ENCODE data around the gene UNC79. TPM values are rescaled to one million over a fixed set of nuclear protein-coding genes. Genes with fewer than 3 reads are reported as not detected.
"Not testable (repeated sequence)": the region's sequence is repeated elsewhere in the genome, so short reads cannot be mapped to it uniquely, and the experiment has no call there.

UNC79 gene
- total RNA-seq, 1 donor from 2014 or later, result not detected

DNA sequence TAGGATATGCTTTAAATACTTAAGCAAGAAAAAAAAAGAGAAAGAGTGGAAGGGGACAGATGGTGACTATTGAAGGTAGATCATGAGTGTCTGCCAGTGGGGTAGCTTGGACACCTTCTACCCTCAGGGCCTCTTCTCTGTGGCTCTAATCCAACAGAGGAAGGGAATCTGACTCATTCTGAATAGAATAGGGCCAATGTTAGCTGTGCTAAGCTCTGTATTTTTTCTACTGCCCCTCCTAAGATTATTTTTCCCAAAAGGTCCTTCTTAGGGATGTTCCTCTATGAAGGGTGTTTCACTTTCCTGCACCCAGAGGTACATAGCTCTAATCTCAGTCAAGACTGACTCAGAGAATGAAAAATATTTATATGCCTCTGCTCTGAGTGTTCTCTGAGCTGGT is 25.6 kb downstream of the UNC79 start:
- H3K27me3 Mint-ChIP-seq (ENCODE audit: low read depth), result peaks cover 5% of the 10 kb centered on the region
- H3K36me3 Mint-ChIP-seq (ENCODE audit: low read depth), result no peaks in the 10 kb centered on the region
- intact Hi-C loops (cut with micrococcal nuclease), result no loop called here
- H3K4me3 Mint-ChIP-seq (ENCODE audit: low read depth), result no peak overlapping the region
- no peak overlapping the region for H3K27ac Mint-ChIP-seq
- no peaks in the 10 kb centered on the region for H3K4me1 Mint-ChIP-seq (ENCODE audit: low read depth)
- DNase-seq (ENCODE audit: low spot score), result no peak
- no peaks in the 10 kb centered on the region for H3K9me3 Mint-ChIP-seq

DNA sequence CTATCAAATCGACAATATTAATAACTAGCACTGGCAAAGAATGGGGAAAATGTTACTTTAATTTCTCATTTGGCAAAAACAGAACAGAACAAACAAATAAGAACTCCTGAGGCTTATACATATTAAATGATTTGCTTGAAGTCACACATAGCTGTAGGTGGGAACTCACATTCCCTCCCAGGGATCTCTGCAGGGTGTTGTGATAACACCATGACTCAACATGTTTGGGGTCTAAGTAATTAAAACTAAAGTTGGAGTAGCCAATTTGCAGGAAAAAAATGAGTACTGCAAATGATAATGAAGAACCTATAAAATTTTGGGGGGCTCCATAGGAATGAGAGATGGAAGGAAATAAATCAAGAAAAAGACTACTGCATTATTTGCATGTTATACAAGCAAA is 27.5 kb downstream of the UNC79 start:
- DNase-seq (ENCODE audit: low spot score), result no peak
- Mint-ChIP-seq H3K9me3 (no peaks in the 10 kb centered on the region), H3K27ac (no peak overlapping the region), H3K36me3 (ENCODE audit: low read depth) (no peaks in the 10 kb centered on the region), H3K27me3 (ENCODE audit: low read depth) (peaks cover 5% of the 10 kb centered on the region), H3K4me3 (ENCODE audit: low read depth) (no peak overlapping the region), H3K4me1 (ENCODE audit: low read depth) (no peaks in the 10 kb centered on the region)
- intact Hi-C loops (cut with micrococcal nuclease), result no loop called here

DNA sequence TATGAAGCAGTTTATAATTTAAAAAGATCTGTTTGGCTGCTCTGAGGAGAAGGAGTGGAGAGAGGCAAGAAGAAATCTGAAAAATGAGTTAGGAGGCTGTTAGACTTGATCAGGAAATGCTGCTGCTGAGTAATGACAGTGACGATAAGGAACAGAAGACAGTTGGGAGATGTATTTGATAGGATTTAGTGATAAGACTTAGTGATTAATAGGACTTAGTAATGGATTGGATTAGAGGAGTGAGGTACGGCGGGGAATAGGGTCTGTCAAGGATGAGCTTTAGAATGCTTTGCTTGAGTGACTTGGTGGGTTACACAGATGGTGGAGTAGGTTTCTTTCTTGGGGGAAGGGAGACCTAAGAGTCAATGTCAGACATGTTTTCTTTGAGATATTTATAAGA is 31.7 kb downstream of the UNC79 start:
- Mint-ChIP-seq H3K27ac (no peak overlapping the region), H3K9me3 (no peaks in the 10 kb centered on the region)

DNA sequence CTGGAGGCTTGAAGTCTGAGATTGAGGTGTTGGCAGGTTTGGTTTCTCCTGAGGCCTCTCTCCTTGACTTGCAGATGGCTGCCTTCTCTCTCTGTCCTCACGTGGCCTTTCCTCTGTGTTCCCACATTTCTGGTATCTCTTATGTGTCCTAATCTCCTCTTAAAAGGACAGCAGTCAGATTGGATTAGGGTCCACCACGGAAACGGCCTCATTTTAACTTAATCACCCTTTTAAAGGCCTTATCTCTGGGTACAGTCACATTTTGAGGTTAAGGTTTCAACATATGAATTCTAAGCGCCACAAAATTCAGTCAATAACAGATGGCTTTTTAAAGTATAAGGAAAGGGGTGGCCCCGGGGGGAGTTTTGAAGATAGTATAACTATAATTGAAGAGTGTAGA is 33.5 kb downstream of the UNC79 start:
- Mint-ChIP-seq H3K9me3 (no peaks in the 10 kb centered on the region), H3K27me3 (ENCODE audit: low read depth) (peaks cover 3% of the 10 kb centered on the region), H3K36me3 (ENCODE audit: low read depth) (no peaks in the 10 kb centered on the region), H3K27ac (no peak overlapping the region), H3K4me1 (ENCODE audit: low read depth) (no peaks in the 10 kb centered on the region), H3K4me3 (ENCODE audit: low read depth) (no peak overlapping the region)
- intact Hi-C loops (cut with micrococcal nuclease), result no loop called here
- no peak for DNase-seq (ENCODE audit: low spot score)

More for the DNA sequence above, 31.7 kb downstream of the UNC79 start:
- Mint-ChIP-seq H3K4me1 (ENCODE audit: low read depth) (no peaks in the 10 kb centered on the region), H3K36me3 (ENCODE audit: low read depth) (no peaks in the 10 kb centered on the region), H3K27me3 (ENCODE audit: low read depth) (peaks cover 3% of the 10 kb centered on the region), H3K4me3 (ENCODE audit: low read depth) (no peak overlapping the region)
- no peak for DNase-seq (ENCODE audit: low spot score)
- intact Hi-C loops (cut with micrococcal nuclease), result no loop called here

DNA sequence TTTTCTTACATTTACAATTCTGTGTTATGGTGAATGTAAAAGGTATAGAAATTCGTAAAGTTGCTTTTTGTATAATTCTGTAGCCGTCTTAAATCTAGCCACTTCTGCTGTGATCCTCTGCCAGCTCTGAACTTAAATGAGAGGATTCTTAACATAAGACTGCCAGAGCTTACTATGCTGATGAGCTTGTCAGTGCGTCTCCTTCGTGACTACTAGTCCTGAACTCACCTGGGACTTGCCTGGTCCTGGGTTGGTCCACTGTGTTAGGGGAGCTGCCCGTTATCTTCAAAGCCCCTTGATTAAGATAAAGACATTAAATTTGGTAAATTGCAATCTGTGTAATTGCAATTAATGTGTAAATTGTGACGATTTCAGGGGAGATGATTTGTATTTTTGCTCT is 44.7 kb downstream of the UNC79 start:
- DNase-seq (ENCODE audit: low spot score), result no peak
- Mint-ChIP-seq H3K27me3 (ENCODE audit: low read depth) (peaks cover 11% of the 10 kb centered on the region), H3K9me3 (no peaks in the 10 kb centered on the region), H3K4me3 (ENCODE audit: low read depth) (no peak overlapping the region), H3K4me1 (ENCODE audit: low read depth) (no peaks in the 10 kb centered on the region), H3K36me3 (ENCODE audit: low read depth) (no peaks in the 10 kb centered on the region), H3K27ac (no peak overlapping the region)
- intact Hi-C loops (cut with micrococcal nuclease), result no loop called here

GRCh38 chr14:93476305-93476704 is 45.6 kb downstream of the UNC79 start:
- intact Hi-C loops (cut with micrococcal nuclease), result no loop called here
- Mint-ChIP-seq H3K36me3 (ENCODE audit: low read depth) (no peaks in the 10 kb centered on the region), H3K27ac (no peak overlapping the region), H3K4me3 (ENCODE audit: low read depth) (no peak overlapping the region), H3K27me3 (ENCODE audit: low read depth) (peaks cover 9% of the 10 kb centered on the region), H3K9me3 (no peaks in the 10 kb centered on the region), H3K4me1 (ENCODE audit: low read depth) (no peaks in the 10 kb centered on the region)
- no peak for DNase-seq (ENCODE audit: low spot score)

DNA sequence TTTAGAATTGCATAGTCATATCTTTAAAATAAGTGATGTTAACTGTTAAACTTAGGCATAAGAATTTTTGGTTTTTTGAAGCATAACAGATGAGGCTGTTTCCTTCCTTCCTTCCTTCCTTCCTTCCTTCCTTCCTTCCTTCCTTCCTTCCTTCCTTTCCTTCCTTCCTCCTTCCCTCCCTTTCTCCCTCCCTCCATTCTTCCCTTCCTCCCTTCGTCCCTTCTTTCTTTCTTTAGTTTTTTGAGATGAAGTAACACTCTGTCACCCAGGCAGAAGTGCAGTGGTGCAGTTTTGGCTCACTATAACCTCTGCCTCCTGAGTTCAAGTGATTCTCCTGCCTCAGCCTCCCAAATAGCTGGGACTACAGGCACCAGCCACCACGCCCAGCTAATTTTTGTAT is 48.3 kb downstream of the UNC79 start:
- H3K27ac Mint-ChIP-seq; H3K4me1 Mint-ChIP-seq (ENCODE audit: low read depth); H3K9me3 Mint-ChIP-seq; H3K4me3 Mint-ChIP-seq (ENCODE audit: low read depth); H3K36me3 Mint-ChIP-seq (ENCODE audit: low read depth); H3K27me3 Mint-ChIP-seq (ENCODE audit: low read depth); intact Hi-C loops (cut with micrococcal nuclease); DNase-seq (ENCODE audit: low spot score): not testable (repeated sequence)

DNA sequence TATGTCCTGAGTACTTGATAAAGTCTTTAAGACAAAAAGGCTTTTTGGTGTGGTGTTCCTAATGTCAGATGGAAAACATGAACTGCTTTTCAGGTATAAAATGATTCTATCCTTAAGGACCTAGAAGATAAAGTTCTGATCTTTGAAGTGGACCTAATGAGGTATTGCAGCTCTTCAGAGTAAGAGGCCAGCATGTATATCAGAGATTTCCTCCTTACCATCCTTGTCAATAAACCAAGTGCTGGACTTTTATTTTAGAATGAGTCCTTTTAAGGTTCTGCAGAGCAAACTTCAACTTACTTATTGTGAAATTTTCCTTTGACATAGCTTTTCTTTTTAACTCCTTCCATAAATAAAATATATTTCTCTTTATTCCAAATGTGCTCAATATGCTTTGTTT is 50.1 kb downstream of the UNC79 start:
- no peaks in the 10 kb centered on the region for H3K27me3 Mint-ChIP-seq (ENCODE audit: low read depth)
- no peak overlapping the region for H3K4me3 Mint-ChIP-seq (ENCODE audit: low read depth)
- no peaks in the 10 kb centered on the region for H3K36me3 Mint-ChIP-seq (ENCODE audit: low read depth)
- no peak for DNase-seq (ENCODE audit: low spot score)
- H3K4me1 Mint-ChIP-seq (ENCODE audit: low read depth), result no peaks in the 10 kb centered on the region
- H3K27ac Mint-ChIP-seq, result no peak overlapping the region
- intact Hi-C loops (cut with micrococcal nuclease), result no loop called here
- H3K9me3 Mint-ChIP-seq, result no peaks in the 10 kb centered on the region

GRCh38 chr14:93481758-93482157 is 51.0 kb downstream of the UNC79 start:
- no peaks in the 10 kb centered on the region for H3K9me3 Mint-ChIP-seq
- intact Hi-C loops (cut with micrococcal nuclease), result no loop called here
- no peaks in the 10 kb centered on the region for H3K27me3 Mint-ChIP-seq (ENCODE audit: low read depth)
- H3K4me3 Mint-ChIP-seq (ENCODE audit: low read depth), result no peak overlapping the region
- no peaks in the 10 kb centered on the region for H3K4me1 Mint-ChIP-seq (ENCODE audit: low read depth)
- H3K36me3 Mint-ChIP-seq (ENCODE audit: low read depth), result no peaks in the 10 kb centered on the region
- DNase-seq (ENCODE audit: low spot score), result no peak
- no peak overlapping the region for H3K27ac Mint-ChIP-seq

DNA sequence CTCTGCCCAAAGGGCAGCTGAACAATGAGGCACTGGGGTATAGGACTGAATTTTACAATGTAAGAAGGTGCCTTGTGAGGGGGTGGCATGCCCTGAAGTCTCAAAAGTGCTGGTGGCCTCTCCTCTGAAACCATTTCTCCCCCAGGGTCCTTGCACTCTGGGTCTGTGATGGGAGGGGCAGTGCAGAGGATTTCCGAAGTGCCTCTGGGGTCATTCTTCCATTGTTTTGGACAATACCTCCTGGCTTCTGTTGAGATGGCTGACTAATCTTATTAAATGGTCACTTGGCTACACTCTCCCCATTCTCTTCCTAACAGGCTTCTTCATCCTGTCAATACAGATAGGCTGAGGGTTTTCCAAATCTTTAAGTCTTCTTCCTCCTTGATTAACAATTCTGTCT is 59.3 kb downstream of the UNC79 start:
- intact Hi-C loops (cut with micrococcal nuclease), result no loop called here
- H3K27ac Mint-ChIP-seq, result no peak overlapping the region
- H3K4me1 Mint-ChIP-seq (ENCODE audit: low read depth), result no peaks in the 10 kb centered on the region
- no peak for DNase-seq (ENCODE audit: low spot score)
- H3K36me3 Mint-ChIP-seq (ENCODE audit: low read depth), result no peaks in the 10 kb centered on the region
- H3K27me3 Mint-ChIP-seq (ENCODE audit: low read depth), result no peaks in the 10 kb centered on the region
- H3K9me3 Mint-ChIP-seq, result no peaks in the 10 kb centered on the region
- H3K4me3 Mint-ChIP-seq (ENCODE audit: low read depth), result no peak overlapping the region

- Mint-ChIP-seq H3K36me3 (ENCODE audit: low read depth) (no peaks in the 10 kb centered on the region), H3K27me3 (ENCODE audit: low read depth) (no peaks in the 10 kb centered on the region), H3K27ac (no peak overlapping the region), H3K9me3 (no peaks in the 10 kb centered on the region), H3K4me3 (ENCODE audit: low read depth) (no peak overlapping the region), H3K4me1 (ENCODE audit: low read depth) (no peaks in the 10 kb centered on the region)
- intact Hi-C loops (cut with micrococcal nuclease), result no loop called here
- no peak for DNase-seq (ENCODE audit: low spot score)
These were observed 62.3 kb downstream of the UNC79 start for GRCh38 chr14:93493054-93493453.

DNA sequence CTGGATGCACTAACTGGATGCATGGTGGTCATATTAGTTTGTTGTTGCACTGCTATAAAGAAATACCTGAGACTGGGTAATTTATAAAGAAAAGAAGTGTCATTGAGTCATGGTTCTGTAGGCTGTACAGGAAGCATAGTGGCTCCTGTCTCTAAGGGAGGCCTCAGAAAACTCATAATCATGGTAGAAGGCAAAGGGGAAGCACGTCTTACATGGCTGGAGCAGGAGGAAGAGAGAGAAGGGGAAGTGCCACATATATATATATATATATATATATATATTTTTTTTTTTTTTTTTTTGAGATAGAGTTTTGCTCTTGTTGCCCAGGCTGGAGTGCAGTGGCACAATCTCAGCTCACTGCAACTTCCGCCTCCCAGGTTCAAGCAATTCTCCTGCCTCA is 62.9 kb downstream of the UNC79 start:
- DNase-seq (ENCODE audit: low spot score); H3K4me3 Mint-ChIP-seq (ENCODE audit: low read depth); H3K4me1 Mint-ChIP-seq (ENCODE audit: low read depth): not testable (repeated sequence)

GRCh38 chr14:93496856-93497741 is 66.4 kb downstream of the UNC79 start:
- DNase-seq (ENCODE audit: low spot score), result no peak
- Mint-ChIP-seq H3K9me3 (no peaks in the 10 kb centered on the region), H3K36me3 (ENCODE audit: low read depth) (no peaks in the 10 kb centered on the region), H3K4me3 (ENCODE audit: low read depth) (no peak overlapping the region), H3K27me3 (ENCODE audit: low read depth) (no peaks in the 10 kb centered on the region), H3K4me1 (ENCODE audit: low read depth) (no peaks in the 10 kb centered on the region), H3K27ac (no peak overlapping the region)
- intact Hi-C loops (cut with micrococcal nuclease), result no loop called here

More for the DNA sequence above, 62.9 kb downstream of the UNC79 start:
- H3K27ac Mint-ChIP-seq; H3K27me3 Mint-ChIP-seq (ENCODE audit: low read depth); intact Hi-C loops (cut with micrococcal nuclease); H3K36me3 Mint-ChIP-seq (ENCODE audit: low read depth); H3K9me3 Mint-ChIP-seq: not testable (repeated sequence)

Measured in activated T-helper 2 cell treated with anti-CD3 and anti-CD28 coated beads, Interferon-gamma antibody, Interleukin-2, Interleukin-4, amounts not matched to agents 10 μg/mL and 5 μg/mL and 100 μg/mL, durations not matched to agents 14 hours and 24 hours and 36 hours (primary cell).